Heart left ventricle (tissue), 13 donors: ENCODE measurements around the gene ROBO1.

Source experiments
- POLR2A ChIP-seq, 2 donors: fragments of 450-650 bp; IDR thresholded peaks; one replicate each; pipeline ENCODE4 v1.6.1; 2017; ENCODE audit warnings: antibody characterized with exemption in 2 of 2, mild to moderate bottlenecking in 2 of 2, moderate library complexity in 2 of 2
- TF ChIP-seq, protein P1 (sequence below), 12 donors: fragments of 200-600 bp; sonication (generic) in 4 of 12; IDR thresholded peaks; one replicate each; pipeline versions ENCODE4 v1.5.0 to v1.8.0; 2018 to 2022; ENCODE audit warnings: antibody characterized with exemption in 12 of 12, mild to moderate bottlenecking in 5 of 12
- donor health status: ischemic (EF 13 %, LVEDD 7.1; RV severe dilation, severe dysfunction).
- donor health status: DM: no; HTN: yes; CAD: no.
- donor health status: DM: no; HTN: no; CAD: no.
- donor health status: ischemic (EF 25% LVEDD 6.9; RV normal size, moderate dysfunction).
- donor health status: ischemic (EF 25% LVEDD 5.7; RV mildly dilated, moderate dysfunction).
- donor health status: ischemic (EF 35%, LVEDD 5.7; RV mildly dilated, moderate dysfunction).
- donor health status: nonischemic (EF 11% LVEDD 7.7; RV severe dilation, severe dysfunction).
- donor health status: DM: yes; HTN: yes; CAD: no.
- donor health status: PGD.
- donor health status: ischemic (EF 29% LVEDD 5.4; RV normal size, mild dysfunction).
- donor health status: nonischemic (EF 23%, LVEDD 6.1; RV moderate dilation, normal function).

DNA sequence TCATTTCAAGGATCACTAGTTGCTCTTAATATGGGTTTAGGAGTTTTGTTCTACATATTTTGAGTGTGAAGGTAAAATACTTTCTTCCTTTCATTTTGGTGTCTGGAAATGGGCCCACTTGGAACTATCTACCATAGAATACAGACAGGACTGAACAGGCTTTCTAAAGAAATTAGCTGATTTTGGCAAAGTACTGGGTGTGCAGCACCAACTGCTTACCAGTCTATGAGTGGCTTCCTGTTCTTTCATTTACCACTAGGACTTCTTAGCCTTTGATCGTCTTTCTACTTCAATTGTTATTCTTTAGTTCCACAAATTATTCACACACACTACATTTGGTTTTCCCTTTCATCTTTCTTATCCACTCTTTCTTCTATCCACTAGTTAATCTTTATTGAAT lies 1196.3 kb downstream of the ROBO1 start:
- TF ChIP-seq, protein P1, sequence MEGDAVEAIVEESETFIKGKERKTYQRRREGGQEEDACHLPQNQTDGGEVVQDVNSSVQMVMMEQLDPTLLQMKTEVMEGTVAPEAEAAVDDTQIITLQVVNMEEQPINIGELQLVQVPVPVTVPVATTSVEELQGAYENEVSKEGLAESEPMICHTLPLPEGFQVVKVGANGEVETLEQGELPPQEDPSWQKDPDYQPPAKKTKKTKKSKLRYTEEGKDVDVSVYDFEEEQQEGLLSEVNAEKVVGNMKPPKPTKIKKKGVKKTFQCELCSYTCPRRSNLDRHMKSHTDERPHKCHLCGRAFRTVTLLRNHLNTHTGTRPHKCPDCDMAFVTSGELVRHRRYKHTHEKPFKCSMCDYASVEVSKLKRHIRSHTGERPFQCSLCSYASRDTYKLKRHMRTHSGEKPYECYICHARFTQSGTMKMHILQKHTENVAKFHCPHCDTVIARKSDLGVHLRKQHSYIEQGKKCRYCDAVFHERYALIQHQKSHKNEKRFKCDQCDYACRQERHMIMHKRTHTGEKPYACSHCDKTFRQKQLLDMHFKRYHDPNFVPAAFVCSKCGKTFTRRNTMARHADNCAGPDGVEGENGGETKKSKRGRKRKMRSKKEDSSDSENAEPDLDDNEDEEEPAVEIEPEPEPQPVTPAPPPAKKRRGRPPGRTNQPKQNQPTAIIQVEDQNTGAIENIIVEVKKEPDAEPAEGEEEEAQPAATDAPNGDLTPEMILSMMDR (IDR thresholded peaks at IDR 0.05) = no peak
- no peak for TF ChIP-seq POLR2A (IDR thresholded peaks at IDR 0.05)
